A549 (cell line): ENCODE results near the gene ZNF33A. TPM values are rescaled to one million over a fixed set of nuclear protein-coding genes. Genes with fewer than 3 reads are reported as not detected.
"Not testable (repeated sequence)": the region's sequence is repeated elsewhere in the genome, so short reads cannot be mapped to it uniquely, and the experiment has no call there.

Experiments
- ATAC-seq, 2 experiments: fragments of 200-7000 bp in 1 of 2; fragments of >200 bp in 1 of 2; cut with Nextera tagmentation in 1 of 2; cut with Tn5 transposase in 1 of 2; 3 replicates each; pipeline versions ENCODE4 v1.8.0 to v1.9.1; 2018 to 2020; ENCODE audit warnings: mild to moderate bottlenecking in 1 of 2, moderate library complexity in 1 of 2
- CTCF ChIA-PET: fragments of 300-600 bp; sonication (Branson Sonifier 250); formaldehyde crosslinking; extraction: SDS; loops from one replicate; lab custom pipeline; 2021; ENCODE audit warnings: antibody characterized with exemption, inconsistent platforms; lab: Yijun Ruan, JAX
- POLR2A ChIA-PET: fragments of 350-600 bp; formaldehyde crosslinking; extraction: SDS; loops from one replicate; lab custom pipeline; 2021; ENCODE audit warnings: antibody characterized with exemption, inconsistent platforms; lab: Yijun Ruan, JAX
- DNase-seq, 2 experiments: peaks; one replicate each; pipeline versions ENCODE4 v3.0.0 to v3.0.0-alpha.2; 2011 to 2016; ENCODE audit warnings: low read depth in 1 of 2, low spot score in 1 of 2
- FAIRE-seq: peaks from 2 replicates; lab custom pipeline; 2011; peaks lifted over from hg19 to GRCh38; lab: Jason Lieb, UNC
- H3K27ac ChIP-seq, 2 experiments: fragments of >200 bp; sonication (Bioruptor Twin); formaldehyde crosslinking; 3 replicates each; pipeline ENCODE4 v1.5.1; 2016 to 2017
- H3K4me1 ChIP-seq: fragments of >200 bp; sonication (Bioruptor Twin); formaldehyde crosslinking; 3 replicates; pipeline ENCODE4 v1.6.1; 2016
- H3K4me2 ChIP-seq: fragments of >200 bp; sonication (Bioruptor Twin); formaldehyde crosslinking; 3 replicates; pipeline ENCODE4 v1.6.1; 2016
- H3K4me3 ChIP-seq: fragments of >200 bp; sonication (Bioruptor Twin); formaldehyde crosslinking; 3 replicates; pipeline ENCODE4 v1.5.1; 2016
- H3K9me3 ChIP-seq: fragments of >200 bp; sonication (Bioruptor Twin); formaldehyde crosslinking; 3 replicates; pipeline ENCODE4 v1.6.1; 2016
- CBX2 ChIP-seq: fragments of 200-600 bp; sonication (generic); IDR thresholded peaks from 2 replicates; pipeline ENCODE4 v1.6.1; 2016; ENCODE audit warnings: low read depth, mild to moderate bottlenecking, borderline replicate concordance
- CBX8 ChIP-seq: fragments of 200-600 bp; sonication (generic); IDR thresholded peaks from 2 replicates; pipeline ENCODE4 v1.6.1; 2016
- CHD2 ChIP-seq: fragments of 150-350 bp; IDR thresholded peaks from 2 replicates; pipeline ENCODE4 v1.6.1; 2014; ENCODE audit warnings: low read length; ENCODE audit not compliant: partially characterized antibody
- CHD4 ChIP-seq: fragments of 200-600 bp; sonication (generic); IDR thresholded peaks from 2 replicates; pipeline ENCODE4 v1.6.1; 2016; ENCODE audit warnings: antibody characterized with exemption, mild to moderate bottlenecking, borderline replicate concordance
- EHF ChIP-seq: fragments of 250-450 bp; sonication (Bioruptor Pico); IDR thresholded peaks from 2 replicates; pipeline ENCODE4 v1.5.0; 2020; ENCODE audit warnings: mild to moderate bottlenecking
- ELK1 ChIP-seq: fragments of 150-350 bp; IDR thresholded peaks from 2 replicates; pipeline ENCODE4 v1.6.1; 2014; ENCODE audit warnings: low read depth, mild to moderate bottlenecking, low read length
- EP300 ChIP-seq, 2 experiments: fragments of >200 bp; sonication (Bioruptor Twin); formaldehyde crosslinking; IDR thresholded peaks; 2 replicates in 1 of 2; 3 replicates in 1 of 2; pipeline ENCODE4 v1.6.1; 2016 to 2017
- HOXA7 ChIP-seq: fragments of 250-450 bp; sonication (Bioruptor Pico); IDR thresholded peaks from 2 replicates; pipeline ENCODE4 v1.5.0; 2020; ENCODE audit warnings: mild to moderate bottlenecking, moderate library complexity
- HOXB13 ChIP-seq: fragments of 250-450 bp; sonication (Bioruptor Pico); IDR thresholded peaks from 2 replicates; pipeline ENCODE4 v1.5.0; 2020; ENCODE audit warnings: low read depth, mild to moderate bottlenecking, moderate library complexity
- JUN ChIP-seq, 2 experiments: fragments of >200 bp; sonication (Bioruptor Twin); formaldehyde crosslinking; IDR thresholded peaks; 2 replicates in 1 of 2; 3 replicates in 1 of 2; pipeline ENCODE4 v1.6.1; 2016 to 2017
- JUNB ChIP-seq: fragments of >200 bp; sonication (Bioruptor Twin); formaldehyde crosslinking; IDR thresholded peaks from 2 replicates; pipeline ENCODE4 v1.6.1; 2016
- KDM1A ChIP-seq: fragments of 200-600 bp; sonication (generic); IDR thresholded peaks from 2 replicates; pipeline ENCODE4 v1.6.1; 2016; ENCODE audit warnings: low read depth, mild to moderate bottlenecking
- KDM5A ChIP-seq: fragments of 200-600 bp; sonication (generic); IDR thresholded peaks from 2 replicates; pipeline ENCODE4 v1.6.1; 2016; ENCODE audit warnings: antibody characterized with exemption, mild to moderate bottlenecking
- MAZ ChIP-seq: fragments of 150-350 bp; IDR thresholded peaks from 2 replicates; pipeline ENCODE4 v1.6.1; 2014; ENCODE audit warnings: antibody characterized with exemption, low read depth, low read length, borderline replicate concordance
- PHF8 ChIP-seq: fragments of 200-600 bp; sonication (generic); IDR thresholded peaks from 2 replicates; pipeline ENCODE4 v1.6.1; 2016; ENCODE audit warnings: low read depth, mild to moderate bottlenecking, antibody characterized with exemption, moderate library complexity, borderline replicate concordance
- RFX5 ChIP-seq: fragments of 450-650 bp; IDR thresholded peaks from 2 replicates; pipeline ENCODE4 v1.7.1; 2014; ENCODE audit warnings: antibody characterized with exemption, mild to moderate bottlenecking, moderate library complexity
- SMC3 ChIP-seq: fragments of >200 bp; sonication (Bioruptor Twin); formaldehyde crosslinking; IDR thresholded peaks from 3 replicates; pipeline ENCODE4 v1.6.1; 2018; ENCODE audit warnings: inconsistent platforms
- ZC3H11A ChIP-seq: fragments of 450-650 bp; IDR thresholded peaks from 2 replicates; pipeline ENCODE4 v1.6.1; 2014; ENCODE audit warnings: antibody characterized with exemption, mild to moderate bottlenecking
- ZSCAN20 ChIP-seq: fragments of 250-450 bp; sonication (Bioruptor Pico); IDR thresholded peaks from 2 replicates; pipeline ENCODE4 v1.8.0; 2022; ENCODE audit warnings: mild to moderate bottlenecking, moderate library complexity
- WGBS: methylation state at CpG from one replicate; pipeline ENCODE4 v1.1.6; 2017; ENCODE audit errors: missing lambda C conversion rate; 5-methylcytosine and 5-hydroxymethylcytosine counted together
- polyA plus RNA-seq, 4 experiments: library from polyadenylated mRNA; depleted of rRNA in 3 of 4; stranded (reverse); fragments of >200 nt; fragmentation: RNase III in 1 of 4; extraction: RNeasy Plus Mini Kit Qiagen cat#74134 plus additional on column Dnase treatment in 1 of 4; gene quantifications; 2 replicates in 3 of 4; 3 replicates in 1 of 4; pipeline ENCODE4 v1.2.3, GENCODE V29; 2011 to 2017
- TF ChIP-seq, protein P1 (sequence below): fragments of >200 bp; sonication (Bioruptor Twin); formaldehyde crosslinking; IDR thresholded peaks from 2 replicates; pipeline ENCODE4 v1.6.1; 2016
- TF ChIP-seq, protein P2 (sequence below): fragments of >200 bp; sonication (Bioruptor Twin); formaldehyde crosslinking; IDR thresholded peaks from 3 replicates; pipeline ENCODE4 v1.6.1; 2016
- TF ChIP-seq, protein P3 (sequence below): IDR thresholded peaks from 2 replicates; pipeline ENCODE4 v1.6.1; 2012

The ZNF33A gene
- polyA plus RNA-seq, 2 of the 4 experiments (the other 2 are of a cell fraction): 15.6 to 18.7 TPM

DNA sequence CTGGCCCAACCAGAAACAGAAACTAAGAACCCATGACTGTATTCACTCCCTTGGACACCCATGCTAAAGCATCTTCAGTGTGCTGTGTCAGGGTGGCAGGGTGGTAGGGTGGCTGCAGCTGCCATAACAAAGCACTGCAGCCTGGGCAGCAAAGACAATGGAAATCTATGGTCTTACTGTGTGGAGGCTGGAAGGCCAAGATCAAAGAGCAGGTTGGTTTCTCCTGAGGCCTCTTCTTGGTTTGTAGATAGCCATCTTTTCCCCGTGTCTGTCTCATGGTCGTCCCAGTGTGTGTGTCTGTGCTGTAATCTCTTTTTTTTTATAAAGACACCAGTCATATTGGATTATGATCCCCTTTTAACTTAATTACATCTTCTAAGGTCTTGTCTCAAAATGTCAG, 18.8 kb upstream of the ZNF33A start:
- ChIA-PET POLR2A (no interaction called here), CTCF (no interaction called here)
- no peak overlapping the region for H3K4me3 ChIP-seq
- WGBS: 25% methylated on average over 2 of the region's 2 CpGs
- DNase-seq: no peak
- no peak overlapping the region for H3K4me2 ChIP-seq
- FAIRE-seq: no peak
- H3K9me3 ChIP-seq: no peaks in the 10 kb centered on the region
- no peak for ATAC-seq
- H3K4me1 ChIP-seq: no peaks in the 10 kb centered on the region
- H3K27ac ChIP-seq: no peak overlapping the region
- TF ChIP-seq, protein P1, sequence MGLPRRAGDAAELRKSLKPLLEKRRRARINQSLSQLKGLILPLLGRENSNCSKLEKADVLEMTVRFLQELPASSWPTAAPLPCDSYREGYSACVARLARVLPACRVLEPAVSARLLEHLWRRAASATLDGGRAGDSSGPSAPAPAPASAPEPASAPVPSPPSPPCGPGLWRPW: no peak
- TF ChIP-seq CBX8: no peak
- no peak for TF ChIP-seq HOXA7 (CRISPR knock-in tag)
- TF ChIP-seq, protein P2, sequence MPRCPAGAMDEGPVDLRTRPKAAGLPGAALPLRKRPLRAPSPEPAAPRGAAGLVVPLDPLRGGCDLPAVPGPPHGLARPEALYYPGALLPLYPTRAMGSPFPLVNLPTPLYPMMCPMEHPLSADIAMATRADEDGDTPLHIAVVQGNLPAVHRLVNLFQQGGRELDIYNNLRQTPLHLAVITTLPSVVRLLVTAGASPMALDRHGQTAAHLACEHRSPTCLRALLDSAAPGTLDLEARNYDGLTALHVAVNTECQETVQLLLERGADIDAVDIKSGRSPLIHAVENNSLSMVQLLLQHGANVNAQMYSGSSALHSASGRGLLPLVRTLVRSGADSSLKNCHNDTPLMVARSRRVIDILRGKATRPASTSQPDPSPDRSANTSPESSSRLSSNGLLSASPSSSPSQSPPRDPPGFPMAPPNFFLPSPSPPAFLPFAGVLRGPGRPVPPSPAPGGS: no peak
- TF ChIP-seq ELK1: no peak
- no peak for TF ChIP-seq EHF
- TF ChIP-seq KDM5A: no peak
- TF ChIP-seq ZSCAN20: no peak
- TF ChIP-seq PHF8: no peak
- TF ChIP-seq ZC3H11A: no peak
- no peak for TF ChIP-seq JUNB
- TF ChIP-seq CHD4: no peak
- no peak for TF ChIP-seq KDM1A
- TF ChIP-seq EP300 (IDR thresholded peaks at IDR 0.05): no peak
- TF ChIP-seq MAZ: no peak

- no peak for FAIRE-seq
- ChIA-PET CTCF (no interaction called here), POLR2A (no interaction called here)
- DNase-seq: no peak
- Histone ChIP-seq H3K4me1 (no peaks in the 10 kb centered on the region), H3K9me3 (no peaks in the 10 kb centered on the region), H3K4me3 (no peak overlapping the region), H3K4me2 (no peak overlapping the region), H3K27ac (no peak overlapping the region)
- TF ChIP-seq SMC3 (no peak), CHD2 (no peak), ELK1 (no peak), HOXB13 (no peak), RFX5 (no peak), CBX2 (no peak), ZC3H11A (no peak), JUN (IDR thresholded peaks at IDR 0.05) (no peak)
- TF ChIP-seq, protein P3, sequence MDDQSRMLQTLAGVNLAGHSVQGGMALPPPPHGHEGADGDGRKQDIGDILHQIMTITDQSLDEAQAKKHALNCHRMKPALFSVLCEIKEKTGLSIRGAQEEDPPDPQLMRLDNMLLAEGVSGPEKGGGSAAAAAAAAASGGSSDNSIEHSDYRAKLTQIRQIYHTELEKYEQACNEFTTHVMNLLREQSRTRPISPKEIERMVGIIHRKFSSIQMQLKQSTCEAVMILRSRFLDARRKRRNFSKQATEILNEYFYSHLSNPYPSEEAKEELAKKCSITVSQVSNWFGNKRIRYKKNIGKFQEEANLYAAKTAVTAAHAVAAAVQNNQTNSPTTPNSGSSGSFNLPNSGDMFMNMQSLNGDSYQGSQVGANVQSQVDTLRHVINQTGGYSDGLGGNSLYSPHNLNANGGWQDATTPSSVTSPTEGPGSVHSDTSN: no peak
- TF ChIP-seq, protein P1: no peak
- WGBS: 21% methylated on average over 2 of the region's 3 CpGs
- ATAC-seq: no peak; a peak in 1 of 6 replicates
Observed at GRCh38 chr10:37992083-37992482, 18.4 kb upstream of the ZNF33A start.

- ATAC-seq, H3K27ac ChIP-seq, H3K4me3 ChIP-seq, H3K9me3 ChIP-seq, POLR2A ChIA-PET, H3K4me1 ChIP-seq, H3K4me2 ChIP-seq, DNase-seq, CTCF ChIA-PET, FAIRE-seq: not testable (repeated sequence)
- WGBS: 0% methylated on average over 2 of the region's 3 CpGs
Observed at GRCh38 chr10:37998920-37999319, 11.6 kb upstream of the ZNF33A start.

GRCh38 chr10:38000474-38000873, 10.0 kb upstream of the ZNF33A start:
- DNase-seq, H3K4me2 ChIP-seq, H3K9me3 ChIP-seq, CTCF ChIA-PET, H3K27ac ChIP-seq, POLR2A ChIA-PET, FAIRE-seq, H3K4me1 ChIP-seq, ATAC-seq, H3K4me3 ChIP-seq: not testable (repeated sequence)
- 20% methylated on average over 1 of the region's 1 CpG for WGBS
